Epithelial cell of esophagus (primary cell): ENCODE measurements around the gene RSRC2.
A peak's percentile ranks its signal among the peaks of the same experiment; 100 is the strongest.
"Not testable (repeated sequence)": the region's sequence is repeated elsewhere in the genome, so short reads cannot be mapped to it uniquely, and the experiment has no call there.

Experiments
- DNase-seq: peaks from one replicate; pipeline ENCODE4 v3.0.0; 2010; ENCODE audit warnings: low read depth
- H3K4me3 ChIP-seq: 2 replicates; pipeline ENCODE4 v1.5.1; 2011; ENCODE audit warnings: mild to moderate bottlenecking, low read length, control low read depth
- CTCF ChIP-seq: IDR thresholded peaks from 2 replicates; pipeline ENCODE4 v1.5.1; 2011; ENCODE audit warnings: low read depth, mild to moderate bottlenecking, low read length, control low read depth, inconsistent platforms; ENCODE audit not compliant: insufficient read depth; ENCODE audit errors: missing control alignments

RSRC2 gene

DNA sequence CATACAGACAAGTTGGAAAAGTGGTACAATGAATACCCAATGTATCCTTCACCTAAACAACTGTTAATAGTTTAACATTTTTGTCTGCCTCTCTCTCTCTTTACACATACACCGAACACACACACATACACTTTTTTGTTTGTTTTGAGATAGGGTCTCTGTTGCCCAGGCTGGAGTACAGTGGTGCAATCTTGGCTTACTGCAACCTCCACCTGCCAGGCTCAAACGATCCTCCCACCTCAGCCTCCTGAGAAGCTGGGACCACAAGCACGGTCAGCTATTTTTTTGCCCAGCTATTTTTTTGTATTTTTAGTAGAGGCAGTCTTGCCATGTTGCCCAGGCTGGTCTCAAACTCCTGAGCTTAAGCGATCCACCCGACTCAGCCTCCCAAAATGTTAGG, 42.8 kb downstream of the RSRC2 start:
- no peak for TF ChIP-seq CTCF
- DNase-seq: no peak
- no peak overlapping the region for H3K4me3 ChIP-seq

DNA sequence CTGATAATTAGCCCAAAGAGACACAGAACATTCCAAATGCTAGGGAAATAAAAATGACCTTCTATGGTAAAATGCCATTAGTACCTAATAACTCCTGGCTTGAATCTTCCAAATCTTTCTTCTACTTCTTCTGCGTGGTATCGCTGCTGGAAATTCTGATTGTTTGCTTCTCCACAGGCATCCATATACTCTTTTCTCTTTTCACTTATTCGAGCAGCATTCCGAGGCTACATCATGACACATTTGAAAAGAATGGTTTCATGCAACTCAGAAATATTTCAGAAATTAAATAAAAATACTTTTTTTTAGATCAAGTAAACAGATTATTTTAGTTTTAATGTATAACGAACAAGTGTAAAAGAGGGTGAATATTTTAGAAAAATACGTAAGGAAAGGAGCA, 44.9 kb downstream of the RSRC2 start:
- TF ChIP-seq CTCF: no peak
- no peak overlapping the region for H3K4me3 ChIP-seq
- no peak for DNase-seq

- TF ChIP-seq CTCF: no peak
- no peak overlapping the region for H3K4me3 ChIP-seq
- no peak for DNase-seq
Measured at GRCh38 chr12:122480753-122481152, 46.0 kb downstream of the RSRC2 start.

DNA sequence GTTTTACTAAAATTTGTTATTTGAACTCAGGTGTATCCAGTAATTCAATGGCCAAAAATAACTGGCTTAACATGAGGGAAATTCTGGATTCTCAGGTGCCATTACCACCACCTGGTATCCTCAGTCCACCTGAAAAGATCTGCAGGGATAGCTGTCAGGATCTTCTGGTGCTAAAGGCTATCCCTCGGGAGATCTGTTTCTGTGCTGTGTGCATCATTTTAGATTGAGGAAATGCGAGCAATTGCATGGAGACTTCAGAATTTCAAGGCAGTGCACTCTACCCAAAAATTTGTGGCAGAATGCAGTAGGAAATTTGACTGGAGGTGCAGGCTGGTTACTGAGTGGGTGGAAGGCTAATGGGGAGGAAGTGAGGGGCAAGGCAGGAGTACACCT, 52.4 kb downstream of the RSRC2 start:
- DNase-seq: no peak
- no peak overlapping the region for H3K4me3 ChIP-seq
- no peak for TF ChIP-seq CTCF

- DNase-seq: peak; percentile 77
- H3K4me3 ChIP-seq: no peak overlapping the region
- no peak for TF ChIP-seq CTCF
Measured at GRCh38 chr12:122473543-122474323, 53.0 kb downstream of the RSRC2 start.

DNA sequence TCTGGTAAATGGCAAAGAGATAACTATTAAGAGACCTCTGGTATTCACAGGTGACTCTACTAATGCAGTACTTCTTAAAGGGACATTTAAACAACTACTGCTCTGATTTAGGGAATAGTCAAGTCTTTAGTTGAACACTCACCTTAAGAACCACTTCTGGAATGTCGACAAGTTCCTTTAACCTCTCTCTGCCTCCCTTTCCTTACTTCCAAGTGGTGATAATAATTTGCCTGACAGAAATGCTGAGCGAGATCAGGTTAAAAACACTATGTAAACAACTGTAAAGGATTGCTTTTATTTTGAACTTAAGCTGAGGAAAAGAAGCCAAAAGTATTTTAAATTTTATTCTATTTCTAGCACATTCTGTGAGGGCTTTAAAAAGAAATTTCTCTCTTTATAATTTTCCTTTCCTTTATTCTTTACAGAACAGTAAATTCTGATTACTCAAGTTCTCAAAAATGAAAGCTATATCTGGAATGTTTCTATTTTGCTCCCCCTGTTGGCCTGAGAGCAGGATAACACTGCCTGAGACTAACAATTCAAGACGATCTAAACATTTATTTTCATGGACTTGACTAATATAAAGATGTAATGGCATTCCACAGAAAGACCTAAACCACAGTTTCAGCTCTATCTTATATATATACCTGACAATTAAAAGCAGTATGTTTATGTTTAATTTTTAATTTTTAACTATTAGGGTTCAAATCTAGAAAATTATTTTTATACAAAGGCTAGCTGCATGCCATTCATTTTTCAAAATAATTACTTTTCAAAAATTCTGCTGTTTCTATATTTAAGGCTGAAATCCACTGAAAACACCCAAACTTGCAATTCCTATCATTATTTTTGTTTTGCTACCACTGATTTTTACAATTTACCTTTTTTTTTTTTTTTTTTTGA, 55.2 kb downstream of the RSRC2 start:
- DNase-seq: peak; percentile 80

GRCh38 chr12:122470576-122470975, 56.2 kb downstream of the RSRC2 start:
- not testable (repeated sequence) for DNase-seq, H3K4me3 ChIP-seq

More for the DNA sequence above, 55.2 kb downstream of the RSRC2 start:
- no peak overlapping the region for H3K4me3 ChIP-seq
- peak; percentile 82 for TF ChIP-seq CTCF

DNA sequence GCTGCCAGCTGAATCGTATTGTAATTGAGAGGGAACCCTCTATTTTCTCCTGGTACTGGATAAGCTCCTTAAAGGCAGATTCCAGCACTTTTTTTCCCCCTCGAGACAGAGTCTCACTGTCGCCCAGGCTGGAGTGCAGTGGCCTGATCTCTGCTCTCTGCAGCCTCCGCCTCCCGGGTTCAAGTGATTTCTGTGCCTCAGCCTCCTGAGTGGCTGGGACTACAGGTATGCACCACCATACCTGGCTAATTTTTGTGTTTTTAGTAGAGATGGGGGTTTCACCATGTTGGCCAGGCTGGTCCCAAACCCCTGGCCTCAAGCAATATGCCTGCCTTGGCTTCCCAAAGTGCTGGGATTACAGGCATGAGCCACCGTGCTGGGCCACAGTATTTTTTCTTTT, 56.9 kb downstream of the RSRC2 start:
- not testable (repeated sequence) for H3K4me3 ChIP-seq, DNase-seq
